Upper lobe of left lung (tissue), 6 donors: ENCODE results near the gene PRR7. TPM values are rescaled to one million over a fixed set of nuclear protein-coding genes. Genes with fewer than 3 reads are reported as not detected.
"Not testable (repeated sequence)": the region's sequence is repeated elsewhere in the genome, so short reads cannot be mapped to it uniquely, and the experiment has no call there.

Source experiments
- ATAC-seq, 2 donors: fragments of 200-7000 bp; cut with Tn5 transposase; one replicate each; pipeline ENCODE4 v1.9.1; 2022; ENCODE audit warnings: mild to moderate bottlenecking in 2 of 2, moderate library complexity in 2 of 2; ENCODE audit not compliant: low FRiP score in 2 of 2
- DNase-seq, 2 donors: peaks; one replicate each; pipeline ENCODE4 v3.0.0-alpha.2; 2019 to 2020
- H3K27ac ChIP-seq, 4 donors: fragments of 200-600 bp; sonication (generic); one replicate each; pipeline ENCODE4 v1.5.1; 2016 to 2019
- H3K27me3 ChIP-seq, 4 donors: fragments of 200-600 bp; sonication (generic); one replicate each; pipeline ENCODE4 v1.5.1; 2017 to 2019
- H3K36me3 ChIP-seq, 4 donors: fragments of 200-600 bp; sonication (generic); one replicate each; pipeline ENCODE4 v1.5.1; 2016 to 2019
- H3K4me1 ChIP-seq, 4 donors: fragments of 200-600 bp; sonication (generic); one replicate each; pipeline ENCODE4 v1.5.1; 2018 to 2019
- H3K4me3 ChIP-seq, 4 donors: fragments of 200-600 bp; sonication (generic); one replicate each; pipeline ENCODE4 v1.5.1; 2017 to 2019; ENCODE audit warnings: mild to moderate bottlenecking in 2 of 4, moderate library complexity in 1 of 4
- H3K9me3 ChIP-seq, 4 donors: fragments of 200-600 bp; sonication (generic); one replicate each; pipeline ENCODE4 v1.5.1; 2018 to 2019
- CTCF ChIP-seq, 6 experiments: fragments of 450-650 bp in 4 of 6; fragments of 200-600 bp in 2 of 6; sonication (generic) in 2 of 6; IDR thresholded peaks; one replicate each; pipeline ENCODE4 v1.5.1; 2016 to 2019; ENCODE audit warnings: antibody characterized with exemption in 6 of 6
- EP300 ChIP-seq, 4 donors: sonication (generic); formaldehyde crosslinking; IDR thresholded peaks; one replicate each; pipeline ENCODE4 v1.5.1; 2017; ENCODE audit warnings: antibody characterized with exemption in 4 of 4, control low read depth in 2 of 4
- POLR2A ChIP-seq, 4 donors: fragments of 450-650 bp; IDR thresholded peaks; one replicate each; pipeline ENCODE4 v1.5.1; 2016 to 2017; ENCODE audit warnings: antibody characterized with exemption in 4 of 4, mild to moderate bottlenecking in 2 of 4
- POLR2AphosphoS5 ChIP-seq, 2 donors: sonication (generic); formaldehyde crosslinking; IDR thresholded peaks; one replicate each; pipeline ENCODE4 v1.5.1; 2017; ENCODE audit warnings: antibody characterized with exemption in 2 of 2
- WGBS, 2 donors: methylation state at CpG; one replicate each; pipeline ENCODE4 v1.1.5; 2017 to 2018; 5-methylcytosine and 5-hydroxymethylcytosine counted together
- total RNA-seq, 6 donors: library from RNA; depleted of rRNA in 4 of 6; stranded (reverse); fragments of >200 nt in 4 of 6; gene quantifications; one replicate each; pipeline versions ENCODE4 v1.1.0 to v1.2.1, GENCODE V29; 2016 to 2021
- donor health status: DM: no; HTN: no; CAD: no; lungs with moderate emphysema.
- donor health status: DM: no; HTN: yes; CAD: no; lungs with severe emphysema.

The PRR7 gene
- total RNA-seq, 6 donors from 2014 or later, result 1.6 to 9.2 (median 3.4) TPM

- Histone ChIP-seq H3K4me1 (peaks cover 7 to 11% (median 9%) of the 10 kb centered on the region in 4 donors), H3K36me3 (no peaks in the 10 kb centered on the region), H3K27ac (peak overlapping the region in 1 of 4 donors; percentile 46), H3K9me3 (no peaks in the 10 kb centered on the region), H3K27me3 (no peaks in the 10 kb centered on the region), H3K4me3 (no peak overlapping the region)
- TF ChIP-seq CTCF (IDR thresholded peaks at IDR 0.05) (no peak), POLR2A (IDR thresholded peaks at IDR 0.05) (no peak), EP300 (IDR thresholded peaks at IDR 0.05) (no peak), POLR2AphosphoS5 (IDR thresholded peaks at IDR 0.05) (no peak)
- WGBS, 2 donors, result 77 to 81% methylated on average over 8 of the region's 8 CpGs
- no peak for ATAC-seq
- DNase-seq, result no peak
Observed at GRCh38 chr5:177412603-177413233, 33.9 kb upstream of the PRR7 start.

- no peaks in the 10 kb centered on the region for H3K36me3 ChIP-seq
- no peak overlapping the region for H3K4me3 ChIP-seq
- no peak overlapping the region for H3K27ac ChIP-seq
- no peaks in the 10 kb centered on the region for H3K9me3 ChIP-seq
- ATAC-seq (no peak), DNase-seq (no peak)
- H3K27me3 ChIP-seq, result no peaks in the 10 kb centered on the region
- peaks cover 7 to 11% (median 9%) of the 10 kb centered on the region in 4 donors for H3K4me1 ChIP-seq
- 83% methylated on average over 3 of the region's 3 CpGs for WGBS, 2 donors
- TF ChIP-seq POLR2A (IDR thresholded peaks at IDR 0.05), result no peak
- no peak for TF ChIP-seq EP300 (IDR thresholded peaks at IDR 0.05)
- no peak for TF ChIP-seq POLR2AphosphoS5 (IDR thresholded peaks at IDR 0.05)
- no peak for TF ChIP-seq CTCF (IDR thresholded peaks at IDR 0.05)
Observed at GRCh38 chr5:177414481-177414880, 32.1 kb upstream of the PRR7 start.

GRCh38 chr5:177417081-177417480 is 29.5 kb upstream of the PRR7 start:
- 75 to 84% methylated on average over 6 of the region's 6 CpGs for WGBS, 2 donors
- H3K36me3 ChIP-seq, DNase-seq, ATAC-seq, H3K4me3 ChIP-seq, H3K9me3 ChIP-seq, H3K27me3 ChIP-seq: not testable (repeated sequence)
- Histone ChIP-seq H3K4me1 (peaks cover 7 to 11% (median 9%) of the 10 kb centered on the region in 4 donors), H3K27ac (peak overlapping the region in 2 of 4 donors; percentile 54 to 62)

- no peaks in the 10 kb centered on the region for H3K9me3 ChIP-seq
- no peaks in the 10 kb centered on the region for H3K27me3 ChIP-seq
- H3K4me1 ChIP-seq, result peaks cover 7 to 11% (median 9%) of the 10 kb centered on the region in 4 donors
- peak overlapping the region in 2 of 4 donors; percentile 49 to 60 for H3K27ac ChIP-seq
- DNase-seq, result no peak
- H3K36me3 ChIP-seq, result no peaks in the 10 kb centered on the region
- ATAC-seq, result no peak
- H3K4me3 ChIP-seq, result no peak overlapping the region
- WGBS, 2 donors, result 76 to 79% methylated on average over 3 of the region's 3 CpGs
- TF ChIP-seq CTCF (IDR thresholded peaks at IDR 0.05) (no peak), EP300 (IDR thresholded peaks at IDR 0.05) (no peak), POLR2A (IDR thresholded peaks at IDR 0.05) (no peak), POLR2AphosphoS5 (IDR thresholded peaks at IDR 0.05) (peak; percentile 13 to 79)
Observed at GRCh38 chr5:177419046-177419445, 27.6 kb upstream of the PRR7 start.

GRCh38 chr5:177420472-177420871 is 26.1 kb upstream of the PRR7 start:
- DNase-seq, H3K4me3 ChIP-seq, H3K9me3 ChIP-seq, H3K27ac ChIP-seq, ATAC-seq, H3K36me3 ChIP-seq, H3K27me3 ChIP-seq: not testable (repeated sequence)
- H3K4me1 ChIP-seq, result peaks cover 11 to 17% (median 14%) of the 10 kb centered on the region in 4 donors
- WGBS, 2 donors, result 65 to 80% methylated on average over 7 of the region's 7 CpGs
